ENCODE measurements around the gene PSG7.
"Not testable (repeated sequence)": the region's sequence is repeated elsewhere in the genome, so short reads cannot be mapped to it uniquely, and the experiment has no call there.

Gene PSG7

DNA sequence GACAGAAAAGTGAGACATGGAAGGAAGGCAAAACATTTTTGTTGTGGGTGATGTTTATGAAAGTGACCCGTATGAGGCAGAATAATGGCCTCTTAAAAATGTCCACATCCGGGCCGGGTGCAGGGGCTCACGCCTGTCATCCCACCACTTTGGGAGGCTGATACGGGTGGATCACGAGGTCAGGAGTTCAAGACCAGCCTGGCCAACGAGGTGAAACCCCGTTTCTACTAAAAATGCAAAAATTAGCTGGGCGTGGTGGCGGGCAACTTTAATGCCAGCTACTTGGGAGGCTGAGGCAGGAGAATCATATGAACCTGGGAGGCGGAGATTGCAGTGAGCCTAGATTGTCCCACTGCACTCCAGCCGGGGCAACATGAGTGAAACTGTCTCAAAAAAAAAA, 37.3 kb downstream of the PSG7 start:
- 41% methylated on average over 9 of the region's 12 CpGs for WGBS

DNA sequence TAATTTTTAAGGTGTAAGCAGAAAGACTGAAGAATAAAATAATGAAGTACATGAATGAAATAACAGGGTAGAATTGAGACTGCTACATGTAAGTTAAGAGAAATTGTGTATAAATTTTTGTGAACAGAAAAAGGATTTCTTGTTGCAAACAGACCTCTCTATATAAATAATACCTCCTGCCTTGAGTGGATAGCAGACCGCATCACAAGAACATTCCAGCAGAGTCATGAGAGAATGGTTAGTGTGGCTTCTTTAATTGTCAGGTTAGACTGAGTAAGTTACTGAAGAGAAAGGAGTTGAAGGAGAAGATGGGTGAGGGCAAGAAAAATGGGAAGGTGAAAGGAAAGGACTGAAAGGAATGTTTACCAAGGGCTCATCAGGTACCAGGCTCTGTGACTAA, 37.9 kb downstream of the PSG7 start:
- DNase-seq; H3K18ac ChIP-seq (ENCODE audit: low read depth in 1 of 2, low read length in 2 of 2); H3K4me2 ChIP-seq (ENCODE audit: low read length, poor library complexity, severe bottlenecking); H2AK5ac ChIP-seq (ENCODE audit: low read length, severe bottlenecking); H3K4me3 ChIP-seq (ENCODE audit: insufficient read depth in 1 of 2, low read depth in 1 of 2, low read length in 2 of 2); H3K27me3 ChIP-seq (ENCODE audit: control insufficient read depth in 1 of 2, insufficient read depth in 1 of 2, low read length in 2 of 2); H3K14ac ChIP-seq (ENCODE audit: low read length in 2 of 2); H3K4me1 ChIP-seq (ENCODE audit: control insufficient read depth, insufficient read depth, low read depth, low read length); H4K91ac ChIP-seq (ENCODE audit: low read length); H2BK120ac ChIP-seq (ENCODE audit: low read depth, low read length); H3K36me3 ChIP-seq (ENCODE audit: control insufficient read depth in 1 of 2, insufficient read depth in 2 of 2, low read depth in 1 of 2, low read length in 2 of 2); H2AFZ ChIP-seq (ENCODE audit: low read depth, low read length); H3K9ac ChIP-seq (ENCODE audit: low read length); H3K79me1 ChIP-seq (replicated peaks; ENCODE audit: low read length, poor library complexity, severe bottlenecking); H2BK15ac ChIP-seq (ENCODE audit: low read depth, poor library complexity, severe bottlenecking); H3K23ac ChIP-seq (ENCODE audit: low read length in 2 of 2); H2BK5ac ChIP-seq (ENCODE audit: low read depth, low read length, poor library complexity, severe bottlenecking); H3K27ac ChIP-seq (ENCODE audit: low read length, poor library complexity, severe bottlenecking); H3K4ac ChIP-seq (ENCODE audit: low read depth in 1 of 2, low read length in 2 of 2); H3K9me3 ChIP-seq (ENCODE audit: control insufficient read depth, low read length); H2BK12ac ChIP-seq (ENCODE audit: low read length in 2 of 2); H4K8ac ChIP-seq (ENCODE audit: low read length): not testable (repeated sequence)
- WGBS, result 75% methylated on average over 1 of the region's 1 CpG

More for the DNA sequence above, 37.3 kb downstream of the PSG7 start:
- not testable (repeated sequence) for H3K79me1 ChIP-seq (replicated peaks; ENCODE audit: low read length, poor library complexity, severe bottlenecking); H3K9ac ChIP-seq (ENCODE audit: low read length); DNase-seq; H3K4me1 ChIP-seq (ENCODE audit: control insufficient read depth, insufficient read depth, low read depth, low read length); H2AK5ac ChIP-seq (ENCODE audit: low read length, severe bottlenecking); H2BK15ac ChIP-seq (ENCODE audit: low read depth, poor library complexity, severe bottlenecking); H2BK12ac ChIP-seq (ENCODE audit: low read length in 2 of 2); H3K9me3 ChIP-seq (ENCODE audit: control insufficient read depth, low read length); H3K4me2 ChIP-seq (ENCODE audit: low read length, poor library complexity, severe bottlenecking); H3K23ac ChIP-seq (ENCODE audit: low read length in 2 of 2); H3K14ac ChIP-seq (ENCODE audit: low read length in 2 of 2); H2BK120ac ChIP-seq (ENCODE audit: low read depth, low read length); H2AFZ ChIP-seq (ENCODE audit: low read depth, low read length); H3K4ac ChIP-seq (ENCODE audit: low read depth in 1 of 2, low read length in 2 of 2); H4K8ac ChIP-seq (ENCODE audit: low read length); H2BK5ac ChIP-seq (ENCODE audit: low read depth, low read length, poor library complexity, severe bottlenecking); H3K18ac ChIP-seq (ENCODE audit: low read depth in 1 of 2, low read length in 2 of 2); H3K27me3 ChIP-seq (ENCODE audit: control insufficient read depth in 1 of 2, insufficient read depth in 1 of 2, low read length in 2 of 2); H4K91ac ChIP-seq (ENCODE audit: low read length); H3K36me3 ChIP-seq (ENCODE audit: control insufficient read depth in 1 of 2, insufficient read depth in 2 of 2, low read depth in 1 of 2, low read length in 2 of 2); H3K27ac ChIP-seq (ENCODE audit: low read length, poor library complexity, severe bottlenecking); H3K4me3 ChIP-seq (ENCODE audit: insufficient read depth in 1 of 2, low read depth in 1 of 2, low read length in 2 of 2)

DNA sequence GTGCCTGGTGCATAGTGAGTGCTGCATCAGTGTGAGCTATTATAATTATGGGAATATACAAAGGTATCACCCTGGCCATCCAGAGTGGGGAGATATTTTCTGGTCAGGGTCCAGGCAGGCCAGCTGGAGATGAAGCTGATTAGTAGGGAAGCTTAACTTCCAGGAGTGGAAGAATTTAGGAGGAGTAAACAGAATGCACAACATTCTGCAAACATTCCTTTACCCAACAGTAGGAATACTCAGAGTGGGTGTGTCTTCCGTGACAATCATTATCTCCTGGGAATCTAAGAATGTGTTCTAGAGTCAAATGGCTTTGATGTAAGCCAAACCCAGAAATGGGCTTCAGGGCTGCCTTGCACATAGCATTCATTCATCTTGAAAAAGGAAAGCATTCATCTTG, 38.4 kb downstream of the PSG7 start:
- H2BK12ac ChIP-seq (ENCODE audit: low read length in 2 of 2); H3K23ac ChIP-seq (ENCODE audit: low read length in 2 of 2); H2BK120ac ChIP-seq (ENCODE audit: low read depth, low read length); H3K36me3 ChIP-seq (ENCODE audit: control insufficient read depth in 1 of 2, insufficient read depth in 2 of 2, low read depth in 1 of 2, low read length in 2 of 2); H3K4ac ChIP-seq (ENCODE audit: low read depth in 1 of 2, low read length in 2 of 2); H3K9me3 ChIP-seq (ENCODE audit: control insufficient read depth, low read length); H2BK15ac ChIP-seq (ENCODE audit: low read depth, poor library complexity, severe bottlenecking); H3K4me1 ChIP-seq (ENCODE audit: control insufficient read depth, insufficient read depth, low read depth, low read length); H3K27ac ChIP-seq (ENCODE audit: low read length, poor library complexity, severe bottlenecking); H4K8ac ChIP-seq (ENCODE audit: low read length); H3K27me3 ChIP-seq (ENCODE audit: control insufficient read depth in 1 of 2, insufficient read depth in 1 of 2, low read length in 2 of 2); H2BK5ac ChIP-seq (ENCODE audit: low read depth, low read length, poor library complexity, severe bottlenecking); DNase-seq; H4K91ac ChIP-seq (ENCODE audit: low read length); H3K14ac ChIP-seq (ENCODE audit: low read length in 2 of 2); H3K18ac ChIP-seq (ENCODE audit: low read depth in 1 of 2, low read length in 2 of 2); H3K4me3 ChIP-seq (ENCODE audit: insufficient read depth in 1 of 2, low read depth in 1 of 2, low read length in 2 of 2); H2AK5ac ChIP-seq (ENCODE audit: low read length, severe bottlenecking); H3K4me2 ChIP-seq (ENCODE audit: low read length, poor library complexity, severe bottlenecking); H2AFZ ChIP-seq (ENCODE audit: low read depth, low read length); H3K9ac ChIP-seq (ENCODE audit: low read length); H3K79me1 ChIP-seq (replicated peaks; ENCODE audit: low read length, poor library complexity, severe bottlenecking): not testable (repeated sequence)
- no CpG with 5 or more reads among the region's 1 CpG for WGBS

DNA sequence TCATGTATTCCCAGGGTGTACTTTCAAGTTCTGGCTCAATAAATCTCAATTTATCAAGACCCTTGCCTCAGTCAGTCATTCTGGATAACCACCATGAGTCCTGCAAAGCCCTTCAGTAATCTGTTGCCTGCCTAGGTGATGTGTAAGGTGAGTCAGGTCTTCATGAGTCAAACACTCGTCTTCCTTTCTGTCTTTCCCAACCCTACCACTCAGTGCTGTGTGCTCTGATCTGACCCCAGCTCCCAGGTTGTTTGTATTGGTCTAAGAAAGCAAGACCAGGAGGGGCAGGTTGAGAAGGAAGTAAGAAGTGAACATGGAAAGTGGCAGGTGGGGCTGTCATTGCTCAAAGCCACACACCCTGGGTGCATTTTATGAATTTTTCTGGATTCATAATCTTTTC, 39.3 kb downstream of the PSG7 start:
- H3K18ac ChIP-seq (ENCODE audit: low read depth in 1 of 2, low read length in 2 of 2); H3K4me2 ChIP-seq (ENCODE audit: low read length, poor library complexity, severe bottlenecking); H2AFZ ChIP-seq (ENCODE audit: low read depth, low read length); H3K23ac ChIP-seq (ENCODE audit: low read length in 2 of 2); H2BK15ac ChIP-seq (ENCODE audit: low read depth, poor library complexity, severe bottlenecking); H3K9me3 ChIP-seq (ENCODE audit: control insufficient read depth, low read length); H2BK120ac ChIP-seq (ENCODE audit: low read depth, low read length); H3K4me3 ChIP-seq (ENCODE audit: insufficient read depth in 1 of 2, low read depth in 1 of 2, low read length in 2 of 2); H3K27ac ChIP-seq (ENCODE audit: low read length, poor library complexity, severe bottlenecking); H3K9ac ChIP-seq (ENCODE audit: low read length); H4K91ac ChIP-seq (ENCODE audit: low read length); H3K36me3 ChIP-seq (ENCODE audit: control insufficient read depth in 1 of 2, insufficient read depth in 2 of 2, low read depth in 1 of 2, low read length in 2 of 2); H3K79me1 ChIP-seq (replicated peaks; ENCODE audit: low read length, poor library complexity, severe bottlenecking); H3K4me1 ChIP-seq (ENCODE audit: control insufficient read depth, insufficient read depth, low read depth, low read length); H3K4ac ChIP-seq (ENCODE audit: low read depth in 1 of 2, low read length in 2 of 2); H2BK12ac ChIP-seq (ENCODE audit: low read length in 2 of 2); H3K27me3 ChIP-seq (ENCODE audit: control insufficient read depth in 1 of 2, insufficient read depth in 1 of 2, low read length in 2 of 2); H2BK5ac ChIP-seq (ENCODE audit: low read depth, low read length, poor library complexity, severe bottlenecking); DNase-seq; H4K8ac ChIP-seq (ENCODE audit: low read length); H2AK5ac ChIP-seq (ENCODE audit: low read length, severe bottlenecking); H3K14ac ChIP-seq (ENCODE audit: low read length in 2 of 2): not testable (repeated sequence)
- WGBS, result no CpG with 5 or more reads among the region's 1 CpG
